Activated CD4-positive, alpha-beta memory T cell treated with anti-CD3 and anti-CD28 coated beads for 36 hours (primary cell): ENCODE data around the gene RAMACL. TPM values are rescaled to one million over a fixed set of nuclear protein-coding genes. Genes with fewer than 3 reads are reported as not detected.
A peak's percentile ranks its signal among the peaks of the same experiment; 100 is the strongest.

Experiments
- CTCF ChIA-PET: fragments of 350-600 bp; sonication (Branson Sonifier 250); formaldehyde crosslinking; loops from one replicate; lab custom pipeline; 2021; ENCODE audit warnings: antibody characterized with exemption, inconsistent platforms; lab: Charles Lee
- POLR2A ChIA-PET: fragments of 350-600 bp; sonication (Branson Sonifier 250); formaldehyde crosslinking; loops from one replicate; lab custom pipeline; 2021; ENCODE audit warnings: antibody characterized with exemption; lab: Charles Lee
- DNase-seq: peaks from one replicate; pipeline ENCODE4 v3.0.0-alpha.2; 2020
- H3K27ac Mint-ChIP-seq: one replicate; pipeline ENCODE4 v1.8.0; 2021; ENCODE audit warnings: mixed read lengths
- H3K27me3 Mint-ChIP-seq: one replicate; pipeline ENCODE4 v1.8.0; 2021; ENCODE audit warnings: mixed read lengths
- H3K36me3 Mint-ChIP-seq: one replicate; pipeline ENCODE4 v1.8.0; 2021; ENCODE audit warnings: mixed read lengths
- H3K4me1 Mint-ChIP-seq: one replicate; pipeline ENCODE4 v1.8.0; 2021; ENCODE audit warnings: low read depth, mixed read lengths
- H3K4me3 Mint-ChIP-seq: one replicate; pipeline ENCODE4 v1.8.0; 2021; ENCODE audit warnings: mild to moderate bottlenecking, mixed read lengths
- H3K9me3 Mint-ChIP-seq: one replicate; pipeline ENCODE4 v1.8.0; 2021; ENCODE audit warnings: mixed read lengths
- intact Hi-C: fragments of 100-400 bp; cut with micrococcal nuclease; formaldehyde crosslinking; loops from one replicate; pipeline ENCODE4 v1.15.1; 2023
- total RNA-seq, 2 experiments: library from RNA; stranded (reverse); gene quantifications; one replicate each; pipeline ENCODE4 v1.2.3, GENCODE V29; 2021

The RAMACL gene
- total RNA-seq, 2 experiments from 2014 or later, result 0.29 to 0.31 TPM

GRCh38 chr6:166626177-166627032, 39.9 kb upstream of the RAMACL start:
- CTCF ChIA-PET, result interaction anchor here (1.1 to 2.6 kb wide), 4 partner anchors 111 to 245 kb away, joined by 3 to 8 read pairs (median 6); no protein-coding TSS in a partner anchor
- Mint-ChIP-seq H3K27ac (no peak overlapping the region), H3K4me1 (peaks cover 12% of the 10 kb centered on the region), H3K9me3 (no peaks in the 10 kb centered on the region), H3K27me3 (peaks cover 30% of the 10 kb centered on the region), H3K36me3 (no peaks in the 10 kb centered on the region), H3K4me3 (peak overlapping the region; percentile 76)
- peak; percentile 33 for DNase-seq
- POLR2A ChIA-PET, result interaction anchor here (1.2 kb wide), 1 partner anchor 138 kb away, joined by 5 read pairs; no protein-coding TSS in a partner anchor
- intact Hi-C loops, result loop anchor here (1.0 to 10.0 kb wide), 10 partner anchors 38 to 373 kb away; partner anchors contain the start of genes CEP43 and PRR18

- H3K4me3 Mint-ChIP-seq, result peak overlapping the region; percentile 76
- no peaks in the 10 kb centered on the region for H3K36me3 Mint-ChIP-seq
- peaks cover 30% of the 10 kb centered on the region for H3K27me3 Mint-ChIP-seq
- H3K9me3 Mint-ChIP-seq, result no peaks in the 10 kb centered on the region
- peaks cover 12% of the 10 kb centered on the region for H3K4me1 Mint-ChIP-seq
- ChIA-PET POLR2A (no interaction called here), CTCF (no interaction called here)
- H3K27ac Mint-ChIP-seq, result no peak overlapping the region
- no peak for DNase-seq
- intact Hi-C loops, result loop anchor here (10.0 kb wide), 2 partner anchors 321 to 371 kb away; partner anchors contain the start of gene PRR18
Observed at GRCh38 chr6:166625356-166625755, 38.9 kb upstream of the RAMACL start.

GRCh38 chr6:166624275-166624674, 37.8 kb upstream of the RAMACL start:
- H3K27me3 Mint-ChIP-seq, result peaks cover 25% of the 10 kb centered on the region
- POLR2A ChIA-PET, result interaction anchor here (0.7 kb wide), 1 partner anchor 22 kb away, joined by 3 read pairs; no protein-coding TSS in a partner anchor
- intact Hi-C loops, result loop anchor here (10.0 kb wide), 2 partner anchors 319 to 369 kb away; partner anchors contain the start of gene PRR18
- no peak for DNase-seq
- H3K27ac Mint-ChIP-seq, result no peak overlapping the region
- H3K4me1 Mint-ChIP-seq, result peaks cover 12% of the 10 kb centered on the region
- no peaks in the 10 kb centered on the region for H3K9me3 Mint-ChIP-seq
- H3K4me3 Mint-ChIP-seq, result no peak overlapping the region
- H3K36me3 Mint-ChIP-seq, result no peaks in the 10 kb centered on the region
- CTCF ChIA-PET, result interaction anchor here (0.9 kb wide), 1 partner anchor 311 kb away, joined by 3 read pairs; no protein-coding TSS in a partner anchor

- Mint-ChIP-seq H3K4me1 (peaks cover 9% of the 10 kb centered on the region), H3K4me3 (no peak overlapping the region), H3K36me3 (peaks cover 2% of the 10 kb centered on the region), H3K9me3 (no peaks in the 10 kb centered on the region), H3K27me3 (peaks cover 23% of the 10 kb centered on the region), H3K27ac (no peak overlapping the region)
- no peak for DNase-seq
- ChIA-PET POLR2A (no interaction called here), CTCF (interaction anchor here (0.6 kb wide), 1 partner anchor 237 kb away, joined by 3 read pairs; no protein-coding TSS in a partner anchor)
- intact Hi-C loops, result loop anchor here (10.0 kb wide), 2 partner anchors 319 to 369 kb away; partner anchors contain the start of gene PRR18
Observed at GRCh38 chr6:166623318-166623717, 36.8 kb upstream of the RAMACL start.

- peaks cover 5% of the 10 kb centered on the region for H3K4me1 Mint-ChIP-seq
- no peak overlapping the region for H3K27ac Mint-ChIP-seq
- ChIA-PET POLR2A (no interaction called here), CTCF (no interaction called here)
- no peak for DNase-seq
- intact Hi-C loops, result loop anchor here (10.0 kb wide), 2 partner anchors 316 to 366 kb away; partner anchors contain the start of gene PRR18
- H3K4me3 Mint-ChIP-seq, result no peak overlapping the region
- H3K9me3 Mint-ChIP-seq, result no peaks in the 10 kb centered on the region
- H3K36me3 Mint-ChIP-seq, result peaks cover 3% of the 10 kb centered on the region
- H3K27me3 Mint-ChIP-seq, result peaks cover 21% of the 10 kb centered on the region
Observed at GRCh38 chr6:166621114-166621540, 34.6 kb upstream of the RAMACL start.

GRCh38 chr6:166620478-166621113, 34.1 kb upstream of the RAMACL start:
- intact Hi-C loops, result loop anchor here (10.0 kb wide), 2 partner anchors 316 to 366 kb away; partner anchors contain the start of gene PRR18
- no peak for DNase-seq
- peaks cover 16% of the 10 kb centered on the region for H3K27me3 Mint-ChIP-seq
- peaks cover 3% of the 10 kb centered on the region for H3K36me3 Mint-ChIP-seq
- H3K4me3 Mint-ChIP-seq, result no peak overlapping the region
- ChIA-PET CTCF (no interaction called here), POLR2A (no interaction called here)
- H3K4me1 Mint-ChIP-seq, result peaks cover under 1% of the 10 kb centered on the region
- H3K27ac Mint-ChIP-seq, result no peak overlapping the region
- H3K9me3 Mint-ChIP-seq, result no peaks in the 10 kb centered on the region

DNA sequence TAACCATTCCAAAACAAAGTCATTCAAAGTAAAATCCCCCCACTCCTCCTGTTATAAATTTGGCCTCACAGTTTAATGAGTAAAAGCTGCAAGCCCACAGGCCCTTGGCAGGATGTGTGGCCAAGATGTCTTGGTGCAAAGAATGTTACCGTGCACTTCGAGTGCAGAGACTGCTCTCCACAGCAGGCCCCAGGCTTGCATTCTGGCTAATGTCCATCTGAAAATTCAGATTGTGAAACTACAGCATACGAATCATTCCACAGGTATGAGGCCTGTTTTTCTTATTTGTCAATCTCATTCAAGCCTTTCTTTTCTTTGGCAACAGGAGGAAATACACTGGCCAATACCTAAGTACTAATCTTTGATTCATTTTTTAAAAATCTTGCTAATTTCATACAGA, 33.4 kb upstream of the RAMACL start:
- intact Hi-C loops, result loop anchor here (10.0 kb wide), 2 partner anchors 315 to 365 kb away; partner anchors contain the start of gene PRR18
- CTCF ChIA-PET, result no interaction called here

GRCh38 chr6:166618866-166619761, 32.6 kb upstream of the RAMACL start:
- Mint-ChIP-seq H3K27me3 (peaks cover 12% of the 10 kb centered on the region), H3K4me3 (no peak overlapping the region), H3K36me3 (peaks cover 3% of the 10 kb centered on the region), H3K9me3 (no peaks in the 10 kb centered on the region), H3K27ac (no peak overlapping the region), H3K4me1 (no peaks in the 10 kb centered on the region)
- intact Hi-C loops, result no loop called here
- ChIA-PET POLR2A (no interaction called here), CTCF (no interaction called here)
- DNase-seq, result no peak

More for the DNA sequence above, 33.4 kb upstream of the RAMACL start:
- POLR2A ChIA-PET, result no interaction called here
- Mint-ChIP-seq H3K27ac (no peak overlapping the region), H3K27me3 (peaks cover 12% of the 10 kb centered on the region), H3K4me3 (no peak overlapping the region), H3K4me1 (no peaks in the 10 kb centered on the region), H3K9me3 (no peaks in the 10 kb centered on the region), H3K36me3 (peaks cover 3% of the 10 kb centered on the region)
- DNase-seq, result no peak

DNA sequence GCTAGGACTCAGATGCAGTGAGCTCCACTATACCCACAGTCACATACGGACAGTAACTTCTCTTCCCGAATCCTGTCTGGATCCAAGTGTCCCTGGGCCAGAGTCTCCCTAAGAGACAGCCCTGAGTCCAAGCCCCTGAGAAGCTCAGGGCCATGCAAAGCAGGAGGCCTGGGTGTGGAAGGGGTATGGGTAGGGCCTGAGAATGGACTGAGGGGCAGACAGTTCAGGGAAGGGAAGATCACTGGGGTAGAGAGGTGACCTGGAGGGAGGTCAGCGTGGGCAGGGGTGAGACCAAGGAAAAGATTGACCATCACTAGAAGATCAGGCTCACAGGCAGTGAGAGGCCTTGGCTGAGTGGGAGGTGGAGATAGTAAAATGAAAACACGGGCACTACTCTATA, 31.8 kb upstream of the RAMACL start:
- no peak for DNase-seq
- Mint-ChIP-seq H3K4me1 (no peaks in the 10 kb centered on the region), H3K9me3 (no peaks in the 10 kb centered on the region), H3K36me3 (peaks cover 3% of the 10 kb centered on the region), H3K4me3 (no peak overlapping the region), H3K27ac (no peak overlapping the region), H3K27me3 (peaks cover 10% of the 10 kb centered on the region)
- intact Hi-C loops, result no loop called here
- POLR2A ChIA-PET, result no interaction called here
- CTCF ChIA-PET, result no interaction called here

GRCh38 chr6:166617359-166617758, 30.9 kb upstream of the RAMACL start:
- Mint-ChIP-seq H3K27me3 (peaks cover 5% of the 10 kb centered on the region), H3K9me3 (no peaks in the 10 kb centered on the region), H3K4me3 (no peak overlapping the region), H3K4me1 (no peaks in the 10 kb centered on the region), H3K36me3 (peaks cover 3% of the 10 kb centered on the region), H3K27ac (no peak overlapping the region)
- POLR2A ChIA-PET, result no interaction called here
- CTCF ChIA-PET, result no interaction called here
- DNase-seq, result no peak
- intact Hi-C loops, result no loop called here
